GM18951 (cell line): ENCODE results near the gene APLP2.
"Not testable (repeated sequence)": the region's sequence is repeated elsewhere in the genome, so short reads cannot be mapped to it uniquely, and the experiment has no call there.

Experiments used
- POLR2A ChIP-seq: IDR thresholded peaks from 4 replicates; pipeline ENCODE4 v1.6.1; 2011; ENCODE audit warnings: mild to moderate bottlenecking; ENCODE audit not compliant: insufficient read length, insufficient read depth; ENCODE audit errors: extremely low read depth
- in situ Hi-C: fragments of 300-500 bp; cut with MboI; formaldehyde crosslinking; loops from one replicate; pipeline ENCODE4 v1.12.0; 2022; ENCODE audit warnings: low sequenced_read_pairs, mixed read lengths, inconsistent platforms; ENCODE audit not compliant: unreplicated experiment

APLP2 gene

GRCh38 chr11:130106381-130106780 lies 36.7 kb downstream of the APLP2 start:
- in situ Hi-C loops = no loop called here
- no peak for TF ChIP-seq POLR2A

- in situ Hi-C loops = not testable (repeated sequence)
Observed at GRCh38 chr11:130108671-130109070, 39.0 kb downstream of the APLP2 start.

GRCh38 chr11:130109386-130109785 lies 39.7 kb downstream of the APLP2 start:
- no peak for TF ChIP-seq POLR2A
- in situ Hi-C loops = no loop called here

GRCh38 chr11:130110339-130111108 lies 40.8 kb downstream of the APLP2 start:
- TF ChIP-seq POLR2A = no peak
- in situ Hi-C loops = no loop called here

GRCh38 chr11:130112071-130112830 lies 42.6 kb downstream of the APLP2 start:
- no peak for TF ChIP-seq POLR2A
- in situ Hi-C loops = no loop called here

- in situ Hi-C loops = no loop called here
- TF ChIP-seq POLR2A = no peak
Observed at GRCh38 chr11:130114281-130114680, 44.6 kb downstream of the APLP2 start.

- no peak for TF ChIP-seq POLR2A
- in situ Hi-C loops = no loop called here
Observed at GRCh38 chr11:130114726-130115125, 45.0 kb downstream of the APLP2 start.

GRCh38 chr11:130115218-130115617 lies 45.5 kb downstream of the APLP2 start:
- in situ Hi-C loops = no loop called here
- TF ChIP-seq POLR2A = no peak

GRCh38 chr11:130118165-130118564 lies 48.5 kb downstream of the APLP2 start:
- TF ChIP-seq POLR2A = no peak
- in situ Hi-C loops = no loop called here

- in situ Hi-C loops = no loop called here
- no peak for TF ChIP-seq POLR2A
Observed at GRCh38 chr11:130118636-130119387, 49.1 kb downstream of the APLP2 start.

GRCh38 chr11:130120045-130120444 lies 50.4 kb downstream of the APLP2 start:
- in situ Hi-C loops = no loop called here
- no peak for TF ChIP-seq POLR2A

GRCh38 chr11:130121445-130121978 lies 51.8 kb downstream of the APLP2 start:
- in situ Hi-C loops = no loop called here
- no peak for TF ChIP-seq POLR2A

- in situ Hi-C loops = no loop called here
- TF ChIP-seq POLR2A = no peak
Observed at GRCh38 chr11:130122141-130122575, 52.5 kb downstream of the APLP2 start.

GRCh38 chr11:130123414-130124040 lies 53.8 kb downstream of the APLP2 start:
- TF ChIP-seq POLR2A = no peak
- in situ Hi-C loops = no loop called here
